Stimulated activated CD8-positive, alpha-beta memory T cell treated with anti-CD3 and anti-CD28 coated beads, Interleukin-4, amount 100 ng/mL, for 24 hours (primary cell): ENCODE measurements around the gene MRPL14.

ENCODE experiments used
- DNase-seq: peaks from one replicate; pipeline ENCODE4 v3.0.0-alpha.2; 2020; ENCODE audit warnings: low read depth

The MRPL14 gene

GRCh38 chr6:44064948-44065272 lies 62.3 kb downstream of the MRPL14 start:
- DNase-seq, result no peak

GRCh38 chr6:44064089-44064947 lies 62.9 kb downstream of the MRPL14 start:
- DNase-seq, result no peak

GRCh38 chr6:44063561-44064059 lies 63.6 kb downstream of the MRPL14 start:
- DNase-seq, result no peak
